ENCODE measurements around the gene IL23R.

GRCh38 chr1:67173988-67174387, 7.7 kb downstream of the IL23R start:
- no peak for TF ChIP-seq ZNF274 (IDR thresholded peaks at IDR 0.05; ENCODE audit: low read depth, low read length)
- TF ChIP-seq YY1 (IDR thresholded peaks at IDR 0.05; ENCODE audit: insufficient read depth, insufficient read length), result no peak

Data from NT2/D1 (cell line).